Activated CD8-positive, alpha-beta T cell treated with anti-CD3 and anti-CD28 coated beads for 36 hours (primary cell): ENCODE data around the gene GNPTG. TPM values are rescaled to one million over a fixed set of nuclear protein-coding genes. Genes with fewer than 3 reads are reported as not detected.

ENCODE experiments used
- ATAC-seq: fragments of 200-7000 bp; cut with Tn5 transposase; one replicate; pipeline ENCODE4 v1.10.0; 2021; ENCODE audit warnings: mild to moderate bottlenecking, moderate library complexity
- CTCF ChIA-PET: fragments of 350-600 bp; sonication (Branson Sonifier 250); formaldehyde crosslinking; loops from one replicate; lab custom pipeline; 2021; ENCODE audit warnings: antibody characterized with exemption; lab: Charles Lee
- POLR2A ChIA-PET: fragments of 350-600 bp; sonication (Branson Sonifier 250); formaldehyde crosslinking; loops from one replicate; lab custom pipeline; 2021; ENCODE audit warnings: antibody characterized with exemption; lab: Charles Lee
- DNase-seq: peaks from one replicate; pipeline ENCODE4 v3.0.0-alpha.2; 2020
- H3K27ac Mint-ChIP-seq: one replicate; pipeline ENCODE4 v1.8.0; 2021; ENCODE audit warnings: mild to moderate bottlenecking, mixed read lengths
- H3K27me3 Mint-ChIP-seq: one replicate; pipeline ENCODE4 v1.8.0; 2021; ENCODE audit warnings: mixed read lengths
- H3K36me3 Mint-ChIP-seq: one replicate; pipeline ENCODE4 v1.8.0; 2021; ENCODE audit warnings: low read depth, mixed read lengths
- H3K4me1 Mint-ChIP-seq: one replicate; pipeline ENCODE4 v1.8.0; 2021; ENCODE audit warnings: low read depth, mixed read lengths
- H3K4me3 Mint-ChIP-seq: one replicate; pipeline ENCODE4 v1.8.0; 2021; ENCODE audit warnings: mild to moderate bottlenecking, moderate library complexity, mixed read lengths
- H3K9me3 Mint-ChIP-seq: one replicate; pipeline ENCODE4 v1.8.0; 2021; ENCODE audit warnings: mixed read lengths
- CTCF ChIP-seq: fragments of 200-600 bp; IDR thresholded peaks from one replicate; pipeline ENCODE4 v1.8.0; 2022; ENCODE audit warnings: antibody characterized with exemption, mild to moderate bottlenecking
- intact Hi-C: fragments of 100-400 bp; cut with micrococcal nuclease; formaldehyde crosslinking; loops from one replicate; pipeline ENCODE4 v1.10.0; 2022
- total RNA-seq, 2 experiments: library from RNA; stranded (reverse); gene quantifications; one replicate each; pipeline ENCODE4 v1.2.3, GENCODE V29; 2021

Gene GNPTG
- total RNA-seq, 2 experiments from 2014 or later: 17.3 to 19.2 TPM

DNA sequence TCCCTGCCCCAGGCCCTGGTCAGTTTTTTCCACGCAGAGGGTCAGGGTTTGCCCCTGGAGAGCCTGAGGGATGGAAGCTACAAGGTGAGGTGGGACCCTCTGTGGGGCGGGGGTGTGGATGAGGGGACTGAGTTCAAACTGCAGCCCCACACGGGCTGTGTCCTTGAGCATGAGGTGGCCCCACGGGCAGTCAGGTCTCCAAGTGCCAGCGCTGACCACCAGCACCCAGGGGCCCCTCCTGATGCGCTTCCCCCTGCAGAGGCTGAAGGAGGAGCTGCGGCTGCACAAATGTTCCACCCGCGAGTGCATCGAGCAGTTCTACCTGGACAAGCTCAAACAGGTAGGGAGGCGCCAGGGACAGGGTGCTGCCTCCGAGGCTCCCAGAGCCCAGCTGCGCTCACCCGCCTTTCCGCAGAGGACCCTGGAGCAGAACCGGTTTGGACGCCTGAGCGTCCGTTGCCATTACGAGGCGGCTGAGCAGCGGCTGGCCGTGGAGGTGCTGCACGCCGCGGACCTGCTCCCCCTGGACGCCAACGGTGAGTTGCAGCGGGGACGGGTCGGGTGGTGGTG lies 4.4 kb upstream of the GNPTG start:
- CTCF ChIA-PET: interaction anchor here (0.5 kb wide), 1 partner anchor 693 kb away, joined by 3 read pairs; no protein-coding TSS in a partner anchor
- no peak for ATAC-seq
- peaks cover 5% of the 10 kb centered on the region for H3K36me3 Mint-ChIP-seq
- no peaks in the 10 kb centered on the region for H3K9me3 Mint-ChIP-seq
- peaks cover 23% of the 10 kb centered on the region for H3K4me1 Mint-ChIP-seq
- no peaks in the 10 kb centered on the region for H3K27me3 Mint-ChIP-seq
- no peak overlapping the region for H3K27ac Mint-ChIP-seq
- intact Hi-C loops: no loop called here
- TF ChIP-seq CTCF: no peak
- H3K4me3 Mint-ChIP-seq: no peak overlapping the region
- POLR2A ChIA-PET: interaction anchor here (1.0 to 1.1 kb wide), 3 partner anchors 10 to 73 kb away, joined by 3 to 5 read pairs (median 3); partner anchors contain the start of gene UQCC4
- no peak for DNase-seq

DNA sequence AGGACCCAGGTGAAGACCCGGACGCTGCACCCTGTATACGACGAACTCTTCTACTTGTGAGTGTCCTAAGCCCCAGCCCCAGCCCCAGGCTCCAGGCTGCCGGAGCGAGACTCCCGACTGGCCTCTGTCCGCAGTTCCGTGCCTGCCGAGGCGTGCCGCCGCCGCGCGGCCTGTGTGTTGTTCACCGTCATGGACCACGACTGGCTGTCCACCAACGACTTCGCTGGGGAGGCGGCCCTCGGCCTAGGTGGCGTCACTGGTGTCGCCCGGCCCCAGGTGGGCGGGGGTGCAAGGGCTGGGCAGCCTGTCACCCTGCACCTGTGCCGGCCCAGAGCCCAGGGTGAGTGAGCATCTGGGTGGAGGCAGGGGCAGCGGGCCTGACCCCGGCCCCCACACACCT lies 3.8 kb upstream of the GNPTG start:
- peaks cover 21% of the 10 kb centered on the region for H3K4me1 Mint-ChIP-seq
- intact Hi-C loops: no loop called here
- no peak overlapping the region for H3K4me3 Mint-ChIP-seq
- no peak overlapping the region for H3K27ac Mint-ChIP-seq
- H3K9me3 Mint-ChIP-seq: no peaks in the 10 kb centered on the region
- no peak for TF ChIP-seq CTCF
- ATAC-seq (no peak), DNase-seq (no peak)
- ChIA-PET CTCF (interaction anchor here (1.6 kb wide), 1 partner anchor 10 kb away, joined by 6 read pairs; no protein-coding TSS in a partner anchor), POLR2A (interaction anchor here (1.1 kb wide), 1 partner anchor 10 kb away, joined by 3 read pairs; no protein-coding TSS in a partner anchor)
- no peaks in the 10 kb centered on the region for H3K27me3 Mint-ChIP-seq
- peaks cover 8% of the 10 kb centered on the region for H3K36me3 Mint-ChIP-seq

DNA sequence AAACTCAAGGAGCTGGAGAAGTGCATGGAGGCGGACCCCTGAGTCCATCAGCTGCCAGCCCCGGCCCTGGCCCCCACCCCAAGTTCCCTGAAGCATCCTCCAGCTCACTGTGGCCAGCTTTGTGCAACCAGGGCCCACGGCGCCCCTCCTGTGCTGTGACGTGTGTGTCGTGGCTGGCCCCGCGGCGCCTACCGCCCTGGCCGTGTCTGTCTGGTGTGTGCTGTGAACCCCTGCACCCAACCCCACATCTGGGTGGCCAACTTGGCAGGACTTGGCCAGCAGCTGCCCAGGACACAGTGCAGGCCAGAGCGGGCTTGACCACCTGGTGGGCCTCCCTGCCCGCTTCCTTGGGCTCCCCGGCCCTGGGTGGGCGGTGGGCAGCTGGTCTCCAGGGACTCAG lies 3.3 kb upstream of the GNPTG start:
- CTCF ChIA-PET: interaction anchor here (1.6 kb wide), 1 partner anchor 11 kb away, joined by 6 read pairs; no protein-coding TSS in a partner anchor
- H3K36me3 Mint-ChIP-seq: peaks cover 8% of the 10 kb centered on the region

DNA sequence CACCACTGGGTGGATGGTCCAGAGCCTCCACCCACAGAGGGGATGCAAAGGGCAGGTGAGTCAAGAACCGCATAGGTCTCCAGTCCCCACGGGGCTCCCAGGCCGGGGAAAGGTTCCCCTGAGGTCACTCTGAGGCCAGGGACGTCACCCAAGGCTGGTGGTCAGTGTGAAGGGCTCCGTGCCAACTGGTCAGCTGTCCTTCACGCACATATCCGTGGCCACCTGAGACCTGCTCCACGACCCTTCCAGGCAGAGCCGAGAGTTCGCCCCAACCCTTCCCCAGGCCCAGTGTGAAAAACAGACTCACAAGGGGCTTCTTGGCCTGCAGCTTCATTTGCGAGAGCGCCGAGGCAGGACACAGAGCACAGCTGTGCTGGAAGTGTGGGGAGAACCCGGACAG lies 2.8 kb upstream of the GNPTG start:
- H3K9me3 Mint-ChIP-seq: no peaks in the 10 kb centered on the region
- ChIA-PET POLR2A (interaction anchor here (1.6 kb wide), 1 partner anchor 40 kb away, joined by 3 read pairs; the partner anchor contains the start of gene UBE2I), CTCF (interaction anchor here (1.6 kb wide), 1 partner anchor 11 kb away, joined by 6 read pairs; no protein-coding TSS in a partner anchor)
- no peak overlapping the region for H3K4me3 Mint-ChIP-seq
- ATAC-seq (no peak), DNase-seq (no peak)
- H3K27ac Mint-ChIP-seq: no peak overlapping the region
- peaks cover 24% of the 10 kb centered on the region for H3K4me1 Mint-ChIP-seq
- H3K36me3 Mint-ChIP-seq: peaks cover 8% of the 10 kb centered on the region
- no peaks in the 10 kb centered on the region for H3K27me3 Mint-ChIP-seq
- intact Hi-C loops: no loop called here
- no peak for TF ChIP-seq CTCF

More for the DNA sequence above, 3.3 kb upstream of the GNPTG start:
- H3K27ac Mint-ChIP-seq: no peak overlapping the region
- intact Hi-C loops: no loop called here
- H3K4me1 Mint-ChIP-seq: peaks cover 21% of the 10 kb centered on the region
- no peak for TF ChIP-seq CTCF
- no peak overlapping the region for H3K4me3 Mint-ChIP-seq
- no peak for ATAC-seq
- POLR2A ChIA-PET: interaction anchor here (1.1 to 1.6 kb wide), 2 partner anchors 11 to 39 kb away, joined by 3 read pairs; partner anchors contain the start of gene UBE2I
- no peaks in the 10 kb centered on the region for H3K9me3 Mint-ChIP-seq
- no peaks in the 10 kb centered on the region for H3K27me3 Mint-ChIP-seq
- DNase-seq: no peak

DNA sequence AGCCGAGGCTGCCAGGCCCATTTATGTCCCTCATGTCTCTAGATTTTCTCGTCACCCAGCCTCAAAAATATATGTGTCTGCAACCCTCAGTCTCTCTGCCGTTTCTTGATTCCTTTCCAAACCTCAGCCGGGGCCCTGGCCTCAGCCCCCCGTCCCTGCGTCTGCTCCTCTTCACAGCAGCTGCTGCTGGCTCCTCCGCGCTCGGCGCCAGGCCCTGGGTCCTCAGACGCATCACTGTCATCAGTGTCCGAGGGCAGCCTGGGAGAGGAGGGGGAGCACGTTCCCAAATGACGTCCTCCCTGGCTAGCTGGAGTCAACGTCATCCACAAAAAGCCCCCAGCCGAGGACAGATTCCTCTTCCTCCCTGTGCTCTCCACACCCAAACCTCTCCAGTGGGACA lies 2.4 kb upstream of the GNPTG start:
- TF ChIP-seq CTCF: no peak
- CTCF ChIA-PET: interaction anchor here (1.6 kb wide), 1 partner anchor 12 kb away, joined by 6 read pairs; no protein-coding TSS in a partner anchor
- Mint-ChIP-seq H3K36me3 (peaks cover 8% of the 10 kb centered on the region), H3K4me3 (no peak overlapping the region), H3K27ac (no peak overlapping the region), H3K27me3 (no peaks in the 10 kb centered on the region), H3K9me3 (no peaks in the 10 kb centered on the region), H3K4me1 (peaks cover 22% of the 10 kb centered on the region)
- POLR2A ChIA-PET: interaction anchor here (1.6 kb wide), 1 partner anchor 40 kb away, joined by 3 read pairs; the partner anchor contains the start of gene UBE2I
- intact Hi-C loops: no loop called here
- DNase-seq (no peak), ATAC-seq (no peak)
